DND-41 (cell line): ENCODE measurements around the gene VWA8.

Experiments used
- ATAC-seq: fragments of 200-7000 bp; cut with Tn5 transposase; 3 replicates; pipeline ENCODE4 v1.9.1; 2021; ENCODE audit warnings: low read depth; ENCODE audit not compliant: insufficient read depth
- DNase-seq: peaks from one replicate; pipeline ENCODE4 v3.0.0-alpha.2; 2020
- H2AFZ ChIP-seq: 2 replicates; pipeline ENCODE4 v1.6.0; 2012; ENCODE audit warnings: low read depth, low read length
- H3K27ac ChIP-seq: 2 replicates; pipeline ENCODE4 v1.5.1; 2012; ENCODE audit warnings: low read length, inconsistent platforms
- H3K27me3 ChIP-seq: fragments of 200-600 bp; sonication (generic); 2 replicates; pipeline ENCODE4 v1.6.0; 2012; ENCODE audit warnings: low read length, mild to moderate bottlenecking, inconsistent platforms; ENCODE audit not compliant: insufficient read depth, poor library complexity
- H3K36me3 ChIP-seq: 2 replicates; pipeline ENCODE4 v1.5.1; 2012; ENCODE audit warnings: low read length, inconsistent platforms; ENCODE audit not compliant: insufficient read depth
- H3K4me1 ChIP-seq: 2 replicates; pipeline ENCODE4 v1.5.1; 2012; ENCODE audit warnings: mild to moderate bottlenecking, low read length; ENCODE audit not compliant: insufficient read depth
- H3K4me2 ChIP-seq: 2 replicates; pipeline ENCODE4 v1.6.0; 2012; ENCODE audit warnings: mild to moderate bottlenecking, moderate library complexity, low read length, inconsistent platforms; ENCODE audit not compliant: insufficient read depth
- H3K4me3 ChIP-seq, 2 experiments: fragments of 200-600 bp in 1 of 2; shearing (Covaris generic) in 1 of 2; 2 replicates each; pipeline ENCODE4 v1.5.1; 2012 to 2016; ENCODE audit warnings: inconsistent platforms in 2 of 2, low read length in 2 of 2, mild to moderate bottlenecking in 2 of 2, low read depth in 1 of 2, moderate library complexity in 1 of 2
- H3K79me2 ChIP-seq: 2 replicates; pipeline ENCODE4 v1.6.0; 2012; ENCODE audit warnings: low read length, inconsistent platforms; ENCODE audit not compliant: insufficient read depth
- H3K9ac ChIP-seq: 2 replicates; pipeline ENCODE4 v1.6.0; 2012; ENCODE audit warnings: low read depth, mild to moderate bottlenecking, inconsistent platforms, low read length, moderate library complexity
- H3K9me3 ChIP-seq: 2 replicates; pipeline ENCODE4 v1.5.1; 2012; ENCODE audit warnings: low read length, moderate library complexity, mild to moderate bottlenecking, inconsistent platforms; ENCODE audit not compliant: insufficient read depth, severe bottlenecking
- H4K20me1 ChIP-seq: 2 replicates; pipeline ENCODE4 v1.6.0; 2012; ENCODE audit warnings: low read length; ENCODE audit not compliant: insufficient read depth
- CTCF ChIP-seq: IDR thresholded peaks from 2 replicates; pipeline ENCODE4 v1.5.1; 2012; ENCODE audit warnings: borderline replicate concordance, low read length, moderate library complexity, mild to moderate bottlenecking; ENCODE audit not compliant: poor library complexity, severe bottlenecking; ENCODE audit errors: extremely low read depth
- EZH2 ChIP-seq: IDR thresholded peaks from 3 replicates; pipeline ENCODE4 v1.6.1; 2012; ENCODE audit warnings: borderline replicate concordance, low read depth, mild to moderate bottlenecking, moderate library complexity, low read length, inconsistent platforms; ENCODE audit not compliant: severe bottlenecking

VWA8 gene

DNA sequence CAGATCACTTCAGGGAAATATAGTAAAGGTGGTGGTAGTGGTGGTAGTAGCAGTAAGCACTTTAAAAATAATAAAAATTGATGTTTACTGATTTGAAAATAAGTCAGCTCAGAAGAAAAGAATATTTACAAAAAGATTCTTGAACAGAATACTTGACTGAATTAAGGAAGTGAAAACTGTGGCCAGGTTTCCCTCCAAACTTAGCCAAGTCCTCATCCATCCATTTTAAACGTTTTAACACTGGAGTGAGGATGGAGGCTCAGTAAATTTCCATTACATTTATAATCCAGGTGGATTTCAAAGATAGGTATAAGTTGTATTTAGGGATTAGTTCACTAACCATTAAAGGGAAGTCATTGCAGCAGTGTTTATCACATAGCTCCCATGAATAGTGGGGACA is 282.1 kb downstream of the VWA8 start:
- no peaks in the 10 kb centered on the region for H3K4me1 ChIP-seq
- no peak for ATAC-seq
- no peaks in the 10 kb centered on the region for H3K27me3 ChIP-seq
- H3K27ac ChIP-seq, result no peak overlapping the region
- no peak overlapping the region for H3K4me3 ChIP-seq
- H3K9ac ChIP-seq, result no peak overlapping the region
- no peaks in the 10 kb centered on the region for H3K9me3 ChIP-seq
- H3K4me2 ChIP-seq, result no peak overlapping the region
- peaks cover 37% of the 10 kb centered on the region for H3K36me3 ChIP-seq
- H4K20me1 ChIP-seq, result no peaks in the 10 kb centered on the region
- TF ChIP-seq EZH2 (no peak), CTCF (no peak)
- no peak for DNase-seq
- no peaks in the 10 kb centered on the region for H3K79me2 ChIP-seq
- no peak overlapping the region for H2AFZ ChIP-seq

DNA sequence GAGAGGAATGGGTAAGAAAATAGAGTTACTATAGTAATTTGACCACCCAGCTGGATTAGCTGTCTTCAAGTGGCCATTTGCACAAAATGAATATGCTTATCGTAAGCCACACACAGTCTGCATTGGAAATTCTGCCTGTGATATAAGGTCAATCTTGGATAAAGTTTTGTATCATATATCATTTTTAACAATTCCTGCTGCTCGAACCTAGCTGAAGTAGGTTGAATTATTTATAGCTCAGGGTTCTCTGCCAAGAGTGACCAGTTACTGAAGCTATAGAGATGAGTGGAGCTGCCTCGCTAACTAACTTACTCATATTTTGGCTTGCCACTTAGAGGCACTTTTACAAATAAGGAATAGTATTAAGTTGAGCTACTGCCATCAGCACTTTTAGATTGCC is 282.7 kb downstream of the VWA8 start:
- Histone ChIP-seq H3K27me3 (no peaks in the 10 kb centered on the region), H3K9ac (no peak overlapping the region), H3K79me2 (no peaks in the 10 kb centered on the region), H3K27ac (no peak overlapping the region), H4K20me1 (no peaks in the 10 kb centered on the region), H3K4me1 (no peaks in the 10 kb centered on the region), H3K4me2 (no peak overlapping the region), H3K9me3 (no peaks in the 10 kb centered on the region), H3K36me3 (peaks cover 31% of the 10 kb centered on the region; the same call in 1 of the 2 replicates), H3K4me3 (no peak overlapping the region), H2AFZ (no peak overlapping the region)
- DNase-seq, result no peak
- no peak for ATAC-seq
- no peak for TF ChIP-seq EZH2
- no peak for TF ChIP-seq CTCF

DNA sequence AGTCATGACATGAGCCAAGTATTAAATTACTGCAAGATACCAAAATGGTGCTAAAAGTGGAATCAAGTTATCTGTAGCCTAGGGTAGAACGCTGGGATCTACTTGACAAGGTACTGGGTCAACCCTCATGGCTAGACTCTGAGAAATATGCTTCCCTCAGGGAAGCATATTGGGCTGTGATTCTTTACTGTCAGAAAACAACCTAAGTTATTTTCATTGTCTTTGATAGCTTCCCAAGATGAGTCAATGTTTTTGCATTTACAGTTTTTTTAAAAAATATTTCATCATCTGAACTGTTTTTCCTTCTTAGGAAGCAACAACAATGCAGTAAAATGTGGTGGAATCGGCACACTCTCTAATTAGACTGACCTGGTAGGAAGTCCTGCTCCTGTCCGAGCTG is 285.6 kb downstream of the VWA8 start:
- DNase-seq, result no peak
- no peaks in the 10 kb centered on the region for H3K4me1 ChIP-seq
- H3K27ac ChIP-seq, result no peak overlapping the region
- H3K9ac ChIP-seq, result no peak overlapping the region
- no peak overlapping the region for H2AFZ ChIP-seq
- H3K36me3 ChIP-seq, result peaks cover 18% of the 10 kb centered on the region; the same call in 1 of the 2 replicates
- no peaks in the 10 kb centered on the region for H4K20me1 ChIP-seq
- ATAC-seq, result no peak
- no peak overlapping the region for H3K4me2 ChIP-seq
- H3K9me3 ChIP-seq, result no peaks in the 10 kb centered on the region
- no peaks in the 10 kb centered on the region for H3K27me3 ChIP-seq
- H3K79me2 ChIP-seq, result no peaks in the 10 kb centered on the region
- TF ChIP-seq CTCF, result no peak
- no peak for TF ChIP-seq EZH2
- no peak overlapping the region for H3K4me3 ChIP-seq

DNA sequence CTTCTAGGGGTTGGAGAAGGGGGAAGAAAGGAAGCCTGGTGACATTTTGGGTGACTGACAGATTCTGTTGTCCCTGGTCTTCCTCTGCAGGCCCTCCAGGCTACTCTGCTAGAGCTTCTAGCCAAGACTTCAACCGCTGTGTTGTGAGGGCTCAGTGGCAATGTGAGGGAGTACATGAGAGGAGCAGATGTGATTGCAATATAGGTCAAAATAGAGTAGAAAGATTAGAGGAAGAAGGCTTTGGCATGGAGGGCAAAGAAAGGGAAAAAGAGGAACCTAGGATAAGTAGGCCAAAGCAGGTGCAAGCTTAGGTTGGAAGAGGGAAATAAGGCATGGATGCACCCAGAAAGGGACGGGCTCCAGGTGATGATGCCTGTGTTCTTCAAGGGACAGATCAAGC is 286.7 kb downstream of the VWA8 start:
- Histone ChIP-seq H3K4me1 (no peaks in the 10 kb centered on the region), H3K9me3 (no peaks in the 10 kb centered on the region), H2AFZ (no peak overlapping the region), H3K4me3 (no peak overlapping the region), H3K79me2 (no peaks in the 10 kb centered on the region), H3K36me3 (peaks cover 22% of the 10 kb centered on the region; the same call in 1 of the 2 replicates), H3K27ac (no peak overlapping the region), H3K9ac (no peak overlapping the region), H4K20me1 (no peaks in the 10 kb centered on the region), H3K27me3 (no peaks in the 10 kb centered on the region), H3K4me2 (no peak overlapping the region)
- DNase-seq, result no peak
- ATAC-seq, result no peak
- TF ChIP-seq EZH2 (no peak), CTCF (no peak)
